Upper lobe of right lung (tissue), 1 donor: ENCODE results near the gene NEK10. TPM values are rescaled to one million over a fixed set of nuclear protein-coding genes. Genes with fewer than 3 reads are reported as not detected.

Source experiments
- ATAC-seq: fragments of 200-7000 bp; cut with Tn5 transposase; one replicate; pipeline ENCODE4 v1.9.1; 2020; ENCODE audit warnings: mild to moderate bottlenecking, moderate library complexity
- DNase-seq: peaks from one replicate; pipeline ENCODE4 v3.0.0-alpha.2; 2020
- H3K27ac ChIP-seq: fragments of 200-600 bp; one replicate; pipeline ENCODE4 v1.8.0; 2022
- H3K27me3 ChIP-seq: fragments of 200-600 bp; one replicate; pipeline ENCODE4 v1.8.0; 2022; ENCODE audit warnings: mild to moderate bottlenecking
- H3K36me3 ChIP-seq: fragments of 200-600 bp; one replicate; pipeline ENCODE4 v1.8.0; 2022
- H3K4me1 ChIP-seq: fragments of 200-600 bp; one replicate; pipeline ENCODE4 v1.8.0; 2022
- H3K4me3 ChIP-seq: fragments of 200-600 bp; one replicate; pipeline ENCODE4 v1.8.0; 2022; ENCODE audit warnings: mild to moderate bottlenecking
- H3K9me3 ChIP-seq: fragments of 200-600 bp; one replicate; pipeline ENCODE4 v1.8.0; 2022
- CTCF ChIP-seq: fragments of 200-600 bp; IDR thresholded peaks from one replicate; pipeline ENCODE4 v1.8.0; 2022; ENCODE audit warnings: antibody characterized with exemption
- intact Hi-C: fragments of 100-400 bp; cut with DNase I; formaldehyde crosslinking; loops from one replicate; pipeline ENCODE4 v1.11.0; 2022
- total RNA-seq: library from RNA; stranded (reverse); fragmentation: NEBNext Ultra II Directional; extraction: Animal tissue kit (Norgen Biotek cat#: 25700); gene quantifications from one replicate; pipeline ENCODE4 v1.2.1, GENCODE V29; 2021
- donor health status: DM: no; HTN: yes; CAD: no; lungs with severe emphysema.

Gene NEK10
- total RNA-seq, 1 donor from 2014 or later = 0.49 TPM

GRCh38 chr3:27354588-27355203, 14.5 kb downstream of the NEK10 start:
- no peak for DNase-seq
- H3K9me3 ChIP-seq = no peaks in the 10 kb centered on the region
- no peaks in the 10 kb centered on the region for H3K27me3 ChIP-seq
- H3K4me3 ChIP-seq = no peak overlapping the region
- intact Hi-C loops = no loop called here
- no peaks in the 10 kb centered on the region for H3K4me1 ChIP-seq
- no peaks in the 10 kb centered on the region for H3K36me3 ChIP-seq
- ATAC-seq = no peak
- no peak for TF ChIP-seq CTCF
- H3K27ac ChIP-seq = no peak overlapping the region

GRCh38 chr3:27354161-27354560, 15.0 kb downstream of the NEK10 start:
- Histone ChIP-seq H3K27ac (no peak overlapping the region), H3K4me1 (no peaks in the 10 kb centered on the region), H3K27me3 (no peaks in the 10 kb centered on the region), H3K4me3 (no peak overlapping the region), H3K9me3 (no peaks in the 10 kb centered on the region), H3K36me3 (no peaks in the 10 kb centered on the region)
- intact Hi-C loops = no loop called here
- DNase-seq (no peak), ATAC-seq (no peak)
- no peak for TF ChIP-seq CTCF

GRCh38 chr3:27353221-27353620, 16.0 kb downstream of the NEK10 start:
- H3K27ac ChIP-seq = no peak overlapping the region
- no peak overlapping the region for H3K4me3 ChIP-seq
- no peaks in the 10 kb centered on the region for H3K4me1 ChIP-seq
- H3K9me3 ChIP-seq = no peaks in the 10 kb centered on the region
- intact Hi-C loops = no loop called here
- DNase-seq (no peak), ATAC-seq (no peak)
- TF ChIP-seq CTCF = no peak
- no peaks in the 10 kb centered on the region for H3K36me3 ChIP-seq
- H3K27me3 ChIP-seq = no peaks in the 10 kb centered on the region

- DNase-seq = no peak
- Histone ChIP-seq H3K9me3 (no peaks in the 10 kb centered on the region), H3K4me1 (no peaks in the 10 kb centered on the region), H3K27ac (no peak overlapping the region), H3K27me3 (no peaks in the 10 kb centered on the region), H3K4me3 (no peak overlapping the region), H3K36me3 (no peaks in the 10 kb centered on the region)
- no peak for ATAC-seq
- intact Hi-C loops = no loop called here
- no peak for TF ChIP-seq CTCF
These were observed 17.1 kb downstream of the NEK10 start for GRCh38 chr3:27352047-27352446.

- no peaks in the 10 kb centered on the region for H3K4me1 ChIP-seq
- DNase-seq (no peak), ATAC-seq (no peak)
- H3K9me3 ChIP-seq = no peaks in the 10 kb centered on the region
- H3K36me3 ChIP-seq = no peaks in the 10 kb centered on the region
- no peaks in the 10 kb centered on the region for H3K27me3 ChIP-seq
- no peak for TF ChIP-seq CTCF
- no peak overlapping the region for H3K27ac ChIP-seq
- intact Hi-C loops = no loop called here
- no peak overlapping the region for H3K4me3 ChIP-seq
These were observed 19.4 kb downstream of the NEK10 start for GRCh38 chr3:27349832-27350231.
